HL-60 (cell line): ENCODE data around the gene PITHD1.
"Not testable (repeated sequence)": the region's sequence is repeated elsewhere in the genome, so short reads cannot be mapped to it uniquely, and the experiment has no call there.

Source experiments
- DNase-seq, 2 experiments: peaks; one replicate each; pipeline ENCODE4 v3.0.0-alpha.2; 2010 to 2020; ENCODE audit warnings: low read depth in 1 of 2, low spot score in 1 of 2
- H3K27ac ChIP-seq: fragments of 250-450 bp; sonication (Bioruptor Pico); replicated peaks from 2 replicates; pipeline ENCODE4 v1.5.1; 2020; ENCODE audit warnings: mild to moderate bottlenecking, moderate library complexity
- H3K27me3 ChIP-seq: fragments of 250-450 bp; sonication (Bioruptor Pico); 2 replicates; pipeline ENCODE4 v1.5.1; 2021; ENCODE audit warnings: mild to moderate bottlenecking, moderate library complexity; ENCODE audit not compliant: insufficient read depth, poor library complexity, severe bottlenecking
- H3K4me3 ChIP-seq: replicated peaks from 2 replicates; pipeline ENCODE4 v1.5.1; 2011; ENCODE audit warnings: mild to moderate bottlenecking, control low read depth, low read length; ENCODE audit not compliant: insufficient read depth
- GABPA ChIP-seq: IDR thresholded peaks from 2 replicates; pipeline ENCODE4 v1.6.1; 2012; ENCODE audit warnings: low read depth
- POLR2AphosphoS5 ChIP-seq: IDR thresholded peaks from 2 replicates; pipeline ENCODE4 v1.6.1; 2012; ENCODE audit warnings: low read depth
- SPI1 ChIP-seq: IDR thresholded peaks from 2 replicates; pipeline ENCODE4 v1.6.1; 2012; ENCODE audit warnings: low read depth, mild to moderate bottlenecking, borderline replicate concordance
- TF ChIP-seq, protein P1 (sequence below): IDR thresholded peaks from one replicate; pipeline ENCODE4 v1.5.1; 2011; ENCODE audit warnings: low read length, control low read depth, inconsistent platforms; ENCODE audit not compliant: insufficient read depth
- TF ChIP-seq, protein P2 (sequence below): IDR thresholded peaks from 2 replicates; pipeline ENCODE4 v1.6.1; 2012; ENCODE audit warnings: low read depth; ENCODE audit not compliant: insufficient replicate concordance

PITHD1 gene

DNA sequence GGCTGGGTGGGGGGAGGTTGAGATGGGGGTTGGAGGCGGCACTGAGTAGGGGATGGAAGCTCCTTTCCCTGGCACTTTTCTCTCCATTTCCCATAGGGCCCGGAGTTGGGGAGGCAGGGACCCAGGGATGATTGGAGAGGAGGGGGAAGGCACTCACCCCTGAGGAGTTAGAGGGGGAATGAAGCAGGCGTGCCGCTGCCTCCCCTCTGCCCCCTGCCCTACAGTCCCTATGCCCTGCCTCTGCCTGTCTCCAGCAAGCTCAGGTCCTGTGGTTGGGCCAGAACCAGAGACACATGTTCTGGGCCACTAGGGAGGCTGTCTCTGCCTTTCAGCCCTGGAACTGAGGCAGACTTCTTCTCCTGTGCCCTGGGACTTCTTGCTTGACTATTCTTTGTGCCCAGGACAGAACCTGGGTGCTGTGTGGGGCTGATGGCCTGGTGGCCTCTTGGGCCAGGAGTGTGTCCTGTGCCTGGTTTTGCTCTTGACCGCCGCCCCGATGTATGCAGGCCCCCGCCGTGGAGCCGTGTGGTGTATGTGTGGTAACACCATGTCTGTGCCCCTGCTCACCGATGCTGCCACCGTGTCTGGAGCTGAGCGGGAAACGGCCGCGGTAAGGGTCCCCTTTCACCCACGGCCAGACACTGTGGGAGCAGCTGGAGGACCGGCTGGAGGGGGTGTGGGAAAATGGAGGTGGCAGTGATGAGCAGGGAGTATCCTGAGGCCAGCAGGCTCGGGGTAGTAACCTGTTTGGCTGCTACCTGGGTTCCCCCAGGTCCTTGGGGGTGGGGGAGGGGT lies 14.1 kb downstream of the PITHD1 start:
- Histone ChIP-seq H3K27ac (peak overlapping the region; percentile 30), H3K4me3 (peak overlapping the region; percentile 76), H3K27me3 (no peaks in the 10 kb centered on the region)
- no peak for DNase-seq
- TF ChIP-seq SPI1 (no peak), GABPA (no peak), POLR2AphosphoS5 (no peak)
- TF ChIP-seq, protein P1, sequence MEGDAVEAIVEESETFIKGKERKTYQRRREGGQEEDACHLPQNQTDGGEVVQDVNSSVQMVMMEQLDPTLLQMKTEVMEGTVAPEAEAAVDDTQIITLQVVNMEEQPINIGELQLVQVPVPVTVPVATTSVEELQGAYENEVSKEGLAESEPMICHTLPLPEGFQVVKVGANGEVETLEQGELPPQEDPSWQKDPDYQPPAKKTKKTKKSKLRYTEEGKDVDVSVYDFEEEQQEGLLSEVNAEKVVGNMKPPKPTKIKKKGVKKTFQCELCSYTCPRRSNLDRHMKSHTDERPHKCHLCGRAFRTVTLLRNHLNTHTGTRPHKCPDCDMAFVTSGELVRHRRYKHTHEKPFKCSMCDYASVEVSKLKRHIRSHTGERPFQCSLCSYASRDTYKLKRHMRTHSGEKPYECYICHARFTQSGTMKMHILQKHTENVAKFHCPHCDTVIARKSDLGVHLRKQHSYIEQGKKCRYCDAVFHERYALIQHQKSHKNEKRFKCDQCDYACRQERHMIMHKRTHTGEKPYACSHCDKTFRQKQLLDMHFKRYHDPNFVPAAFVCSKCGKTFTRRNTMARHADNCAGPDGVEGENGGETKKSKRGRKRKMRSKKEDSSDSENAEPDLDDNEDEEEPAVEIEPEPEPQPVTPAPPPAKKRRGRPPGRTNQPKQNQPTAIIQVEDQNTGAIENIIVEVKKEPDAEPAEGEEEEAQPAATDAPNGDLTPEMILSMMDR = no peak
- TF ChIP-seq, protein P2, sequence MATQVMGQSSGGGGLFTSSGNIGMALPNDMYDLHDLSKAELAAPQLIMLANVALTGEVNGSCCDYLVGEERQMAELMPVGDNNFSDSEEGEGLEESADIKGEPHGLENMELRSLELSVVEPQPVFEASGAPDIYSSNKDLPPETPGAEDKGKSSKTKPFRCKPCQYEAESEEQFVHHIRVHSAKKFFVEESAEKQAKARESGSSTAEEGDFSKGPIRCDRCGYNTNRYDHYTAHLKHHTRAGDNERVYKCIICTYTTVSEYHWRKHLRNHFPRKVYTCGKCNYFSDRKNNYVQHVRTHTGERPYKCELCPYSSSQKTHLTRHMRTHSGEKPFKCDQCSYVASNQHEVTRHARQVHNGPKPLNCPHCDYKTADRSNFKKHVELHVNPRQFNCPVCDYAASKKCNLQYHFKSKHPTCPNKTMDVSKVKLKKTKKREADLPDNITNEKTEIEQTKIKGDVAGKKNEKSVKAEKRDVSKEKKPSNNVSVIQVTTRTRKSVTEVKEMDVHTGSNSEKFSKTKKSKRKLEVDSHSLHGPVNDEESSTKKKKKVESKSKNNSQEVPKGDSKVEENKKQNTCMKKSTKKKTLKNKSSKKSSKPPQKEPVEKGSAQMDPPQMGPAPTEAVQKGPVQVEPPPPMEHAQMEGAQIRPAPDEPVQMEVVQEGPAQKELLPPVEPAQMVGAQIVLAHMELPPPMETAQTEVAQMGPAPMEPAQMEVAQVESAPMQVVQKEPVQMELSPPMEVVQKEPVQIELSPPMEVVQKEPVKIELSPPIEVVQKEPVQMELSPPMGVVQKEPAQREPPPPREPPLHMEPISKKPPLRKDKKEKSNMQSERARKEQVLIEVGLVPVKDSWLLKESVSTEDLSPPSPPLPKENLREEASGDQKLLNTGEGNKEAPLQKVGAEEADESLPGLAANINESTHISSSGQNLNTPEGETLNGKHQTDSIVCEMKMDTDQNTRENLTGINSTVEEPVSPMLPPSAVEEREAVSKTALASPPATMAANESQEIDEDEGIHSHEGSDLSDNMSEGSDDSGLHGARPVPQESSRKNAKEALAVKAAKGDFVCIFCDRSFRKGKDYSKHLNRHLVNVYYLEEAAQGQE = no peak

DNA sequence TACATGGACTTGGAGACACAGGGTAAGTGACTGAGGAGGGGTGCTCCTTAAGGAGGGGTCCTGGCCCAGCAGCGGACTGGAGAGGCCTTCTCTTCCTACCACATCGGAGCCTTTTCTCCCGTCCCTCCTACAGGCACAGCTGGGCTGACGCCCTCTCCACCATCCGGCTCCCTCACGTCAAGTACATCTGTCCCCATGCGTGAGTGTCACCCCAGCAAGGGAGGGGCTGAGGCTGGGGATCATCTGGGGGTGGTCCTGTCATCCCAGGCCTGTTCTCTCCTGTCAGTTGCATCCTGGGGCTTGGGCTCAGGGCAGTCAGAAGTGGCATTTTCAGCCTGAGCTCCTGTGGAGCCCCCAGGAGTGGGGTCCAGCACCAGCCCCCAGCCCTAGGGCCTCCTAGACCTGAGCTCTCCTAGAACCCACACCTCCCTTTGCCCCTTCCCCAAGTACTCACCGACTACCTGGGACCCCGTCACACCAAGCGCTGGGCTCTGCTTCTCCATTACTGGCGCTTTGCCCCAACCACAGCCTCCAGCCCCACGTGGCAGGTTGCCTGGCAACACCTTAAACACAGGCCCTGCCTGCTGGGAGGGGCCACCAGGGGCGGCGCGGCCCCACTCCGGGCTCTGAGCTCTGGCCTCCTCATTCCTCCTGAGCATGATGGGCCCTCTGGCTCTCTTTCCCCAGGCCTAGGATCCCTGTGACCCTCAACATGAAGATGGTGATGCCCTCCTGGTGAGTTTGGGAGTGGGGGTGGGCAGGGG lies 15.0 kb downstream of the PITHD1 start:
- TF ChIP-seq, protein P1 = no peak
- TF ChIP-seq POLR2AphosphoS5 (no peak), SPI1 (no peak)
- TF ChIP-seq, protein P2 = no peak
- peak in 1 of 2 experiments; percentile 72 for DNase-seq
- H3K27ac ChIP-seq = peak overlapping the region; percentile 39
- no peaks in the 10 kb centered on the region for H3K27me3 ChIP-seq
- no peak overlapping the region for H3K4me3 ChIP-seq

DNA sequence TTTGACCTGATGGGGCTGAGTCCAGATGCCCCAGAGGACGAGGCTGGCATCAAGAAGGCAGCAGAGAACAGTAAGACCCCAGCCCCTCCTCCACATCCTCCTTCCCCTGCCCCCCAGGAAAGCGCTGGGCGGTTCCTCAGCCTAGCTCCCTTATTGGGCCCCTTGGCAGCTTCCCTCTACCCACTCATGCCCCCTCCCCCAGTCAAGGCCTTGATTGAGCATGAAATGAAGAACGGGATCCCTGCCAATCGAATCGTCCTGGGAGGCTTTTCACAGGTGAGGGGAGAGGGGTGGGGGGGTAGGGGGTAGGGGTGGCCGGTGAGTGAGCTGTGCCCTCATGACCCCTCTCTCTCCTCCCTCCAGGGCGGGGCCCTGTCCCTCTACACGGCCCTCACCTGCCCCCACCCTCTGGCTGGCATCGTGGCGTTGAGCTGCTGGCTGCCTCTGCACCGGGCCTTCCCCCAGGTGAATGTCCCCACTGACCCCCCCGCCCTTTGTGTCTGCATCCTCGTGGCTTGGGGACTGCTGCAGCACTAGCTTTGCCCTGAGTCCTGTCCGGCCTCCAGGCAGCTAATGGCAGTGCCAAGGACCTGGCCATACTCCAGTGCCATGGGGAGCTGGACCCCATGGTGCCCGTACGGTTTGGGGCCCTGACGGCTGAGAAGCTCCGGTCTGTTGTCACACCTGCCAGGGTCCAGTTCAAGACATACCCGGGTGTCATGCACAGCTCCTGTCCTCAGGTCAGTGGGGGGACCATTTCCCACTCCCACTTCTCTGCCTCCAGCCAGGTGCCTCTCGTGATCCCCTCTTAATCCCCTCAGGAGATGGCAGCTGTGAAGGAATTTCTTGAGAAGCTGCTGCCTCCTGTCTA lies 15.9 kb downstream of the PITHD1 start:
- Histone ChIP-seq H3K4me3 (no peak overlapping the region), H3K27me3 (no peaks in the 10 kb centered on the region), H3K27ac (peak overlapping the region; percentile 39)
- no peak for TF ChIP-seq SPI1
- TF ChIP-seq POLR2AphosphoS5 = peak; percentile 12; the same call in 1 of the 2 replicates
- no peak for DNase-seq

DNA sequence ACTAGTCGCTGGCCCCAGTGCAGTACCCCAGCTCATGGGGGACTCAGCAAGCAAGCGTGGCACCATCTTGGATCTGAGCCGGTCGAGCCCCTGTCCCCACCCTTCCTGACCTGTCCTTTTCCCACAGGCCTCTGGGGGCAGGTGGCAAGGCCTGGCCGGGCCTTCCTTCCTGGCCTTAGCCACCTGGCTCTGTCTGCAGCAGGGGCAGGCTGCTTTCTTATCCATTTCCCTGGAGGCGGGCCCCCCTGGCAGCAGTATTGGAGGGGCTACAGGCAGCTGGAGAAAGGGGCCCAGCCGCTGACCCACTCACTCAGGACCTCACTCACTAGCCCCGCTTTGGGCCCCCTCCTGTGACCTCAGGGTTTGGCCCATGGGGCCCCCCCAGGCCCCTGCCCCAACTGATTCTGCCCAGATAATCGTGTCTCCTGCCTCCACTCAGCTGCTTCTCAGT lies 16.5 kb downstream of the PITHD1 start:
- DNase-seq, H3K4me3 ChIP-seq, H3K27ac ChIP-seq, H3K27me3 ChIP-seq: not testable (repeated sequence)
